Activated CD4-positive, alpha-beta T cell treated with anti-CD3 and anti-CD28 coated beads, Interleukin-2, amount 50 U/mL, for 24 hours (primary cell): ENCODE results near the gene FRMPD2.
"Not testable (repeated sequence)": the region's sequence is repeated elsewhere in the genome, so short reads cannot be mapped to it uniquely, and the experiment has no call there.

Experiments used
- DNase-seq, 2 donors: peaks; one replicate each; pipeline ENCODE4 v3.0.0-alpha.2; 2020; ENCODE audit warnings: low read depth in 1 of 2, low spot score in 1 of 2

Gene FRMPD2

DNA sequence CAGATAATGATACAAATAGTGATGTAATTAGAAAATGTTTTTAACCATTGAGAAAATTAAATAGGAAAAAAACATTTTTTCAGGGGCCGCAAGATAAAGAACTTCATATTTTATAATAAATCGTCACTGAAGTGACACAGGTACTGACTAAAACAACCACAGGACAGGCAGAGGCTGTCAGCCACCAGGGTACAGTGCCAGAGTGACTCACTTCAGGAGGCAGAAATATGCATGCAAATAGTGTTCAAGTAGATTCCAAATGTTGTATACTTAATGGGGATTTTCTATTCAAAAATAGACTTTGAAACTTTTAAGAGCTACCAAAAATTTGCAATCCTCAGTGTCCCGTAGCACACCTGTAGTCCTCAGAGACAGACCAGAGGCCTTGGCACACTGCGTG is 68.6 kb downstream of the FRMPD2 start:
- DNase-seq = no peak

DNA sequence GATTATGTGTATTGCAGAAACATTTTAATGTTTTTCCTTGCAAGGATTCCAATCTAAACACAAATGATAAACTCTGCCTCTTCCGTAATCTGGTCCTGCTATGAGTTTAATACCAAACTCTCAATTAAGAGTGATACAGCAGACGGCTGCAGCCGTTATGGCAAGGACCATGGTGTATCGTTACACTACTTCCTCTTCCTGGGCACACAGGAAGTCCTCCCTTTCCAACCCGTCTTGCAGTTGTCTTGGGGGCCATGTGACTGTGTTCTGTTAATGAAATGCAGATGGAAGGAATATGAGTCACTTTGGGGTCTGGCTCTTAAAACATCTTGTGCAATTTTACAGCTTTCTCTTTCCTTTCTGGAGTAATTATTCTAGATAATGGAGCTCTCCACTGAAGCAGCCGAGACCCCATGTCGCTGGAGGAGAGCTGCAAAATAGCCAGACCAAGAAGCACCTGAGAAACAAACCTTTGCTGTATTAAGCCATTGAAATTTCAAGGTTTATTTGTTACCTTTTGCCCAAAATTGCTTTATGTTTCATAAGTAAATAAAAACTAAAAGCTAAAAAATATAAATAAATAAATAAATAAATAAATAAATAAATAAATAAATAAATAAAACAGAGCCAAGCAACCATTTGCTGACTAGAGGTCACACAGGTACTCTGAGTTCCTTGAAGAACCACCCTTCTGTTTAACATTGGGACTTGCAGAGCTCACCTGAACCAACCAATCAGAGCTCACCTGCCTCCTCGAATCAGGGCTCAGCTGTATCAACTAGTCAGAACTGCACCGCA is 74.7 kb downstream of the FRMPD2 start:
- no peak for DNase-seq

DNA sequence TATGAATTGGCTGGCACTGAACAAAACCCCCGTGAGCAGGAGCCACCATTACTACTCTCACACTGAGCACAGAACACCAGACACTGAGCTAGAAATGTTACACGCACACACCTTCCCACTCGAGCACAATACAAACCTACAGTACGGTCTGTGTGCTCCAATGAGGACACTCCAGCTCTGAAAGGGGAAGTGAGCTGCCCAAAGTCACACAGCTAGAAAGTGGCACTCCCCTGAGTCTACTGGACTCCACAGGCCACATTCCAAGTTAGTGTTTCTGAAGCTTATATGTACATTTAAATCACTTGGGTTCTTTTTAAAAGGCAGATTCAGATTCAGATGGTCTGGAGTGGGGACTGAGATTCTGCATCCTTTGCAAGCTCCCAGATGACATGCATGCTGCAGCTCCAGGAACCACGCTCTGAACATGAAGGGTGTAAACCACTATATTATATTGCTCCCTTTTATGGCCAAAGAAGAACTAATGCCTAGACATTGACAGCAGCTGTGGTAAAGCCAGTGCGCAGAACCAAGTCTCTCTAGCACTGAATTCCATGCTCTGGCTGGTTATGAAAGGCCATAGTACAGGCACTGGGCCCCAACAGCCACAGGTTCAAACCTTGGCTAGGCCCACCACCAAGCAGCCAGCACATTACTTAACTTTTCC is 77.1 kb downstream of the FRMPD2 start:
- no peak for DNase-seq

DNA sequence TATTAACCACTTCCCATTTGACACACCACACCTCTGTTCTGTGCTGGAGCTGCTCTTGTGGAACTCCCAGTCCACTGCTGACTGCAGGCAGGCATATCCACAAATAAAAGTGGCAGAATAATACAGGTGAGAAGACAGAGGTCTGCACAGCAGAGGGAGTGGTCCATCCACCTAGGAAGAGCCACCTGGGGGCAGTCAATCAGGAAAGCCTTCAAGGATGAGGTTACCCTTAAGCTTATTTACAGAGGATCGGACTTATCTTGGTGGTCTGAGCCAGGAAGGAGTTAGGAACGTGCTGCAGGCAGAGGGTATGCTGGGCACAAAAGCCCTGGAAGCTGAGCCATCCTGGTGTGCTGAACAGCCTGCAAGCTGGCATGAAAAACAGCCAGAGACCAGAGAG is 78.7 kb downstream of the FRMPD2 start:
- DNase-seq = no peak

DNA sequence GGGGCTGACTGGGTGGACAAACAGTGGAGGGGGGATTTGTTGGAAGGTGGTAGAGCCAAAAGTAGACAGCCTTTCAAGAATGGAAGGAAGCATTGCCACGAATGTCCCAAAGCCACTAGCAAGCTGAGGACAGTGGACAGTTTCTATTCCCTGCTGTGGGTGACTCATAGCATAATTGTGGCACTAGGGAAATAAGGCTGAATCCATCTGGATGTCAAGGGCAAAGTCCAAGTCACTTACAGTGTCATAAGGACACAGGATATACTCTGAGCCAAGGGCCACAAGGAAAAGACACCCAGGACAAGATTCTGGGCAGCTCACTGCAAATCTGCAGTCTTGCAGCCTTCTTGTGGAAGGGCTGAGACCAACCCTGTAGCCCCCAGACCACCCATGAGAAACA is 79.7 kb downstream of the FRMPD2 start:
- DNase-seq = no peak

DNA sequence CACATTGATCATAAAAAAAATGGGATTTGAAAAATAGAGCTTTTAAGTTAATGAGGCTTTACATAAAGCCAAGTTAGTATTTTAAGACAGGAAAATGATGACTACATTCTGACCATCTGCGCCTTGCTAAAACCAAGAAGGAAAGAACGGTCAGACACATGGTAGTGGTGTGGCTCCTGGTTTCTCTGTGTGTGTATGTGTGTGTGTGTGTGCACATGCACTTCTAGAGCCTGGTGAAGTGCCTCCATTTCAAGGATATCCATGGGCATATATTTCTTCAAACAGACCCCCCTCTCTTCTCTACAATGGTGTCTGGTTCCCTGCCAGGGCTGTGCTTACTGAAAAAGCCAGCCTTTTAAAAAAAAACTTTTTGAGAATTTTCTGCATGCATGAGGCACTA is 80.9 kb downstream of the FRMPD2 start:
- no peak for DNase-seq

DNA sequence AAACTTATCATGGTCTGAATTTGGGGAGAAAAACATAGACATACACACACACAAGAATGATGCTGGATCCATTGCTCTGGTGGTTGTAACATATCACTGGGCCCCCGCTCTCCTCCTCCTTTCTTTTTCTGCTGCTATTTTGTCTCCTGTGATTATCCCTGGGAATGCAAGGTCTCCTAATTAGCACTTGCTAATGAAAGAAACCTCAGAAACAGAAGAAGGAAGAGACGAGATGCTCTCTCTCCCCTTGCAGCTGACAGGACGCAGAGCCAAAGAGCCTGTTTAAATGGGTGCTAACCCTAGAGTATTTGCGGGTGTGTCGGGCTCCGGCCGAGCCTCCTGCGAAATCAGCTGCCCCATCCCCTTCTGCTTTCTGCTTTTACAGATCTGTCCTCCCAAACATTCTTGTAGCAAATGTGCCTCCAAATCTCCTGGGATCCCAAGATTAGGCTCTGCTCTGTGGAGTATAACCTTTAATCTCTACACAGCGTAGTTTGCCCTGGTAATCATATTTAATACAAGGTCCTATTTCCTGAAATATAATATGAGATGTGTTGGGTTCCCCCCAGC is 81.5 kb downstream of the FRMPD2 start:
- DNase-seq = no peak

- no peak for DNase-seq
These were observed 86.6 kb downstream of the FRMPD2 start for GRCh38 chr10:48187713-48188485.

- no peak for DNase-seq
These were observed 87.4 kb downstream of the FRMPD2 start for GRCh38 chr10:48187126-48187525.

DNA sequence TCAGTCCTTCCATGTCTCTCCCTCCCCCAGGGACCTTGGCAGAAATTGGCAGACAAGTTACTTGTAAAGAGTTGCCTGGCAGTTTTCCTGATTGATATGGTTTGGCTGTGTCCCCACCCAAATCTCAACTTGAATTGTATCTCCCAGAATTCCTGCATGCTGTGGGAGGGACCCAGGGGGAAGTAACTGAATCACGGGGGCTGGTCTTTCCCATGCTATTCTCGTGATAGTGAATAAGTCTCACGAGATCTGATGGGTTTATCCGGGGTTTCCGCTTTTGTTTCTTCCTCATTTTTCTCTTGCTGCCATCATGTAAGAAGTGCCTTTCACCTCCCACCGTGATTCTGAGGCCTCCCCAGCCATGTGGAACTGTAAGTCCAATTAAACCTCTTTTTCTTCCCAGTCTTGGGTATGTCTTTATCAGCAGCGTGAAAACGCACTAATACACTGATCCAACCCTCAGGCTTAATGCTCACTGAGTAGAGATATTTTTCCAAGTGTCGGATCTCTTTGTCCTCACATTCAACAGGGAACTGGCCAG is 88.2 kb downstream of the FRMPD2 start:
- not testable (repeated sequence) for DNase-seq

DNA sequence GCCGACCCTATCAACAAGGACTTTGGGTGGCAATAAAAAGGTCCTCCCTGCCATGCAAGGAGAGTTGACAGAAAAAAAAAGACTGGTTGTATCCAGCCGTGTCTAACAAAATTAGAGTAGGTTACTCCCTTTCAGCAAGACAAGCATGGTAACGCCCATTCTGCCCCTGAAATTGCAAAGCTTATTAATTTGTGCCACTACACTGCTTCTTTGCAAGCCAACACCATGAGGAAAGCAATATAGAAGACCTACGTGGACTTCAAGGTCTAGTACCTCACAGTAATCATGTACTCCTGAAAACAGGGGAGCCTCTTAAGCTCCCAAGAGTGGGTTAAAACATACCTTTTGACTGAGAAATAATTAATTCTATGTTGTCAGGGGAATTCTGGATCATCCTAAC is 90.3 kb downstream of the FRMPD2 start:
- no peak for DNase-seq

DNA sequence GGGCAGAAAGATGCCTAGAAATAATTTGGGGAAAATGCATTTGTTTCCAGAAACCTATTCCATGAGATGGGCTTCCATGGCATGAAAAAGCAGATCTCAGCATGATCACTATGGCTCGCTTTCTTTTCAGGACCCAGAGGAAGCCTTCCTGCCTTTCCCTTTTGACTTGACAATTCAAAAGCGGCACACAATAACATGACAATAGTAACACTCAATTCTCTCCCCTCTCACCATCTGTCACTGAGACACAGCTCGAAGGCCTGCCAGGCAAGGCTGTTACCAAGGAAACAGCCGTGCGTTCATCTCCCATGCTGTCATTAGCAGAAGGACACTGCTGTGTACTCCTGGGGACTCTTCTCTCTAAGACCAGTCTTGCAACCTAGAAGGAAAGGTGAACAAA is 101.8 kb downstream of the FRMPD2 start:
- not testable (repeated sequence) for DNase-seq

DNA sequence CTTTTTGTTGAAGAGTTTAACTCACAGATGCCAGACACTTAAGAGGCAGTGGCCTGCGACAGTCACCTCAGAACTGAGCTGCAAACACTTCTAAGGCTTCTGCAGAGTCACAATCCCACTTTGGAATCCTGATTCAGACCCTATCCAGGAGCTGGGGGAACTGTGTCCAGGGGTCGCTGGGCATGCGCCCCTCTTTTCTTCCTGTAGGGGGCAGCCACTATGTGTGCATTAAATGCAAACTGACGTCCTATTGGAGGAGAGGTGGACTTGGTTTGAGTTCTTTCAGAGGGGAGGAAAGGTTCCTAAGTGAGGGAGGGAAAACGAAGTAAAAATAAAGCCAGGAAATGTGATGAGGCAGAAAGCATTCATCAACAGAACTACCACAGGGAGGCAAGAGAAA is 113.8 kb downstream of the FRMPD2 start:
- not testable (repeated sequence) for DNase-seq

- DNase-seq = not testable (repeated sequence)
These were observed 114.3 kb downstream of the FRMPD2 start for GRCh38 chr10:48160163-48160562.

DNA sequence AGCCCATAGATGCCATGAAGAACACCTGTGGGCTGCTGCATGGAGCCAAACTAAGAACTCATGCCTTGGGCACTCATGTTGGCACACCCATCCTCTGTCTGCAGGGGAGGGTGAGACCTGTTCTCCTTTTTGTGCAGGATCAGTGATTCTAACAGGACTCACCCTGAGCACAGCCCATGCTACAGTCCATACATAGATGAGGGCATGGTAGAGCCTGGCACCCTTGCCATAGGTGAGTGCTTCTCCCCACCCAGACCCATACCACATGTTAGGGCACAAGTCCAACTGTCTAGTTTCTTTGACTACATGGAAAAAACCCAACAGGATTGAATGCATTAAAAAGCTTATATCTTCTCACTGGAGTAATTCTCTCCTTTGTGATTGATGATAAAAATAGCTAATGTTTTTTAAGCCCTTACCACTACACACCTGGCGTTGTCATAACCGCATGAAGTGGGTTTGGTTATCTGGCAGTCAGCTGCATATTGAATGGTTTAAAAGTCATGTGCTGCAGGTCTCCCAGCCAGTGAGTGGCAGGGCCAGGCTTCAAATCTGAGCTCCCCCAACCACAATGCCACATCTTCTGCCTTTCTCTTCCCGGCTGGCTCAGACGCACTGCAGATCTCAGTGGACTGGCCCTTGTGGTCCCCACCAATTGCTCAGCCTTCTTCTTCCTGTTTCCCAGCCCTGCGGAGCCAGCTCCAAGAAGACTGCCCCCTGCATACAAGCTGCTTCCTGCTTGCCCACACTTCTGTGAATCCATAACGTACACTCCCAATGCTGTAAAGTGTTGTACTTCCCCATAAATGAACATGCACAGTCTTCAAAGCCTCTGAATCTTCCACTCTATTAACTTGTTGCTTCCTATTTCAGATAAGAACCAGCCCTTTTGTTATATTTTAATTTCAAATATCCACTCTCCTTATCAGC is 120.0 kb downstream of the FRMPD2 start:
- DNase-seq = not testable (repeated sequence)

GRCh38 chr10:48147643-48148042 is 126.9 kb downstream of the FRMPD2 start:
- not testable (repeated sequence) for DNase-seq

DNA sequence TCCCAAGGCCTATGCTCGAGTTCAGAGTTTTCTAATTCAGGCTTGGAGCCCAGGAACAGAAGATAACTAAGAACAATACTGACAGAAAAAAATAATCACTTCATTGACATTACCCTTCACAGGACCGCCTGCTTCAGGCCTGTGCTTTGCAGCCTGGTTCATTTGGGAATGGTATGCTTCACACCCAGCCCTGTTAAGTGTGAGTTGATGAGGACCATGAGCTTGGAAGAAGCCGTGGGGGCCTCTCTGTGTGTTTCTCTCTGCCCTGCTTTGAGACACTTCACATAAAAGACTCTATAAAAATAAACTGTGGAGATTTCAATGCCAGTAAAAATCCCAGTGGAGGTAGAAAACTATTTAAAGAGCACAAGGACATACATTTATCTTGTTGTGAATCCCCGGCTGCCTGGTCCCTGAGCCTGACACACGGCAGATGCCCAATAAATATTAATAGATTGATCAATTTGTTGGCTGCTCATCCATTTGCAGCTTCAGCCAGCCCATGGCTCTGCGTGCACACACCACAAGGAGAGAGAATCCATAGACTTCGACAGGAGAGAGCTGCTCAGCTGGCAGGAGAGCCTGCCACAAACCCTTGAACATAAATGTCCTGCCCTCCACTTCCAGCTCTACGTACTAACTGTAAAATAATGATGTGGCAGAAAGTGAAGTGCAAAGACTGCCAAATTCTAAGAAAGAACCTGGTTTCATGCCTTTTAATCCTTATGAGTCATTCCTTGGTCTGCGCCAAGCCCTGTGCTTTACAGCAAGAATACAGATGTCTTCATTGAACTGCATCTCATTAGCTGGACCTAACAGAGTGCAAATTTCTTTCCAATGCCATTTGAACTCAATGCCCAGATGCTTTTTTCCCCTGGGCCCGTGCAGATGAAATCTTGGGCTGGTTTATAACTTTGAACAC is 130.5 kb downstream of the FRMPD2 start:
- DNase-seq = not testable (repeated sequence)

GRCh38 chr10:48140949-48141348 is 133.5 kb downstream of the FRMPD2 start:
- not testable (repeated sequence) for DNase-seq
